K562 (cell line): ENCODE results near the gene ARHGEF4. TPM values are rescaled to one million over a fixed set of nuclear protein-coding genes. Genes with fewer than 3 reads are reported as not detected.

Experiments
- ATAC-seq: fragments of 200-7000 bp; cut with Tn5 transposase; 3 replicates; pipeline ENCODE4 v1.9.1; 2020; ENCODE audit warnings: moderate library complexity
- BruUV-seq: library from RNA; stranded (reverse); fragments of 400-500 nt; replicated peaks from 2 replicates; lab custom pipeline; 2021; lab: Mats Ljungman, UMichigan
- CTCF ChIA-PET: fragments of 300-600 bp; formaldehyde crosslinking; extraction: SDS; loops from one replicate; lab custom pipeline; 2021; ENCODE audit warnings: low intra/inter-chr PET ratio; lab: Yijun Ruan, JAX
- POLR2A ChIA-PET: fragments of 300-600, 350-650 bp; sonication (Branson Sonifier 250); formaldehyde crosslinking; extraction: SDS; loops from one replicate; lab custom pipeline; 2021; ENCODE audit warnings: antibody characterized with exemption, inconsistent platforms; lab: Yijun Ruan, JAX
- DNase-seq, 4 experiments: peaks; one replicate each; pipeline versions ENCODE4 v3.0.0 to v3.0.0-alpha.2; 2011 to 2018; ENCODE audit warnings: low spot score in 3 of 4, mixed read lengths in 3 of 4; ENCODE audit errors: extremely low read depth in 1 of 4
- FAIRE-seq: peaks from 2 replicates; lab custom pipeline; 2011; peaks lifted over from hg19 to GRCh38; lab: Jason Lieb, UNC
- H2AFZ ChIP-seq: 2 replicates; pipeline ENCODE4 v1.6.0; 2011; ENCODE audit warnings: low read depth, low read length, control low read depth, inconsistent platforms
- H3K27ac ChIP-seq: fragments of 200-600 bp; 3 replicates; pipeline ENCODE4 v1.8.0; 2011; ENCODE audit warnings: low read depth, mild to moderate bottlenecking, control low read depth, inconsistent platforms, low read length, moderate library complexity, mixed read lengths; ENCODE audit errors: extremely low read depth
- H3K27me3 ChIP-seq, 2 experiments: fragments of 300-600 bp in 1 of 2; 2 replicates in 1 of 2; 3 replicates in 1 of 2; pipeline versions ENCODE4 v1.6.0 to v1.8.0; 2011; ENCODE audit warnings: inconsistent platforms in 2 of 2, low read length in 2 of 2, mild to moderate bottlenecking in 1 of 2, mixed read lengths in 1 of 2, moderate library complexity in 1 of 2; ENCODE audit not compliant: control insufficient read depth in 2 of 2, insufficient read depth in 2 of 2
- H3K36me3 ChIP-seq: fragments of 300-600 bp; 3 replicates; pipeline ENCODE4 v1.8.0; 2011; ENCODE audit warnings: mild to moderate bottlenecking, low read length, inconsistent platforms; ENCODE audit not compliant: control insufficient read depth, insufficient read depth
- H3K4me1 ChIP-seq, 2 experiments: fragments of 200-600 bp in 1 of 2; replicated peaks in 1 of 2; 2 replicates in 1 of 2; 3 replicates in 1 of 2; pipeline versions ENCODE4 v1.5.1 to v1.8.0; 2011; ENCODE audit warnings: inconsistent platforms in 2 of 2, low read length in 2 of 2, mild to moderate bottlenecking in 1 of 2, mixed read lengths in 1 of 2, moderate library complexity in 1 of 2; ENCODE audit not compliant: control insufficient read depth in 2 of 2, insufficient read depth in 2 of 2
- H3K4me2 ChIP-seq: 2 replicates; pipeline ENCODE4 v1.6.1; 2011; ENCODE audit warnings: low read length, control low read depth, inconsistent platforms, mixed read lengths; ENCODE audit not compliant: insufficient read depth
- H3K4me3 ChIP-seq: fragments of 200-600 bp; sonication (generic), shearing (Covaris generic); 2 replicates; pipeline ENCODE4 v1.5.1; 2016; ENCODE audit warnings: control low read depth, inconsistent platforms
- H3K79me2 ChIP-seq: fragments of 200-600 bp; 3 replicates; pipeline ENCODE4 v1.8.0; 2011; ENCODE audit warnings: low read length, inconsistent platforms; ENCODE audit not compliant: control insufficient read depth, insufficient read depth
- H3K9ac ChIP-seq, 2 experiments: 2 replicates each; pipeline versions ENCODE4 v1.6.0 to v1.6.1; 2011; ENCODE audit warnings: low read depth in 2 of 2, low read length in 2 of 2, control low read depth in 1 of 2, inconsistent platforms in 1 of 2, mild to moderate bottlenecking in 1 of 2, mixed read lengths in 1 of 2; ENCODE audit not compliant: insufficient read depth in 1 of 2
- H3K9me1 ChIP-seq: one replicate; pipeline ENCODE4 v1.6.0; 2011; ENCODE audit warnings: inconsistent platforms, mild to moderate bottlenecking, low read length, moderate library complexity; ENCODE audit not compliant: control insufficient read depth, insufficient read depth
- H3K9me3 ChIP-seq: replicated peaks from 2 replicates; pipeline ENCODE4 v1.5.1; 2011; ENCODE audit warnings: low read depth, low read length, inconsistent platforms; ENCODE audit not compliant: control insufficient read depth, insufficient read depth
- H4K20me1 ChIP-seq: replicated peaks from 2 replicates; pipeline ENCODE4 v1.6.1; 2011; ENCODE audit warnings: low read length, inconsistent platforms, mixed read lengths; ENCODE audit not compliant: control insufficient read depth, insufficient read depth
- ARID4B ChIP-seq: sonication (generic); formaldehyde crosslinking; IDR thresholded peaks from 2 replicates; pipeline ENCODE4 v1.8.0; 2022; ENCODE audit warnings: mild to moderate bottlenecking, missing genetic modification reagents
- HDAC8 ChIP-seq: fragments of 450-650 bp; IDR thresholded peaks from 2 replicates; pipeline ENCODE4 v1.6.1; 2016; ENCODE audit warnings: mild to moderate bottlenecking, missing genetic modification characterization, moderate library complexity, missing compliant biosample characterization
- HMGN3 ChIP-seq: IDR thresholded peaks from 2 replicates; pipeline ENCODE4 v1.6.1; 2011; ENCODE audit warnings: borderline replicate concordance, low read depth, mild to moderate bottlenecking, mixed read lengths, low read length; ENCODE audit not compliant: insufficient read length; ENCODE audit errors: extremely low read depth
- HNRNPH1 ChIP-seq: fragments of 200-400 bp; formaldehyde crosslinking; optimal IDR thresholded peaks from 2 replicates; pipeline ENCODE3; 2017; ENCODE audit warnings: low read depth, mild to moderate bottlenecking, low read length, moderate library complexity
- HNRNPUL1 ChIP-seq: fragments of 200-400 bp; formaldehyde crosslinking; IDR thresholded peaks from 2 replicates; pipeline ENCODE4 v1.6.1; 2017; ENCODE audit warnings: low read length
- JUN ChIP-seq, 2 experiments: sonication (generic) in 1 of 2; formaldehyde crosslinking in 1 of 2; IDR thresholded peaks; 2 replicates each; pipeline versions ENCODE4 v1.6.1 to v1.8.0; 2012 to 2022; ENCODE audit warnings: borderline replicate concordance in 2 of 2, mild to moderate bottlenecking in 2 of 2, improper control_type of control experiment in 1 of 2, low read depth in 1 of 2, low read length in 1 of 2, missing genetic modification reagents in 1 of 2
- MEF2D ChIP-seq: conservative IDR thresholded peaks from 2 replicates; pipeline ENCODE4 v1.6.1; 2016; ENCODE audit warnings: low read depth, missing genetic modification characterization, missing compliant biosample characterization
- NR4A1 ChIP-seq, 2 experiments: fragments of 250-450 bp in 1 of 2; fragments of 450-650 bp in 1 of 2; sonication (Bioruptor Pico) in 1 of 2; IDR thresholded peaks; 2 replicates each; pipeline versions ENCODE4 v1.4.0 to v1.6.1; 2016 to 2020; ENCODE audit warnings: mild to moderate bottlenecking in 2 of 2, missing compliant biosample characterization in 1 of 2, missing genetic modification characterization in 1 of 2, moderate library complexity in 1 of 2
- SPI1 ChIP-seq: IDR thresholded peaks from 2 replicates; pipeline ENCODE4 v1.6.1; 2011; ENCODE audit warnings: low read depth, low read length, control low read depth, borderline replicate concordance
- STAT5B ChIP-seq: fragments of 250-450 bp; sonication (Bioruptor Pico); IDR thresholded peaks from 2 replicates; pipeline ENCODE4 v1.8.0; 2021; ENCODE audit warnings: mild to moderate bottlenecking, inconsistent platforms
- TCF15 ChIP-seq: fragments of 250-450 bp; sonication (Bioruptor Pico); IDR thresholded peaks from 2 replicates; pipeline ENCODE4 v1.8.0; 2022; ENCODE audit warnings: moderate library complexity, mild to moderate bottlenecking, inconsistent platforms
- ZFP36 ChIP-seq: fragments of 150-350 bp; IDR thresholded peaks from 2 replicates; pipeline ENCODE4 v1.6.1; 2018; ENCODE audit warnings: low read length, low read depth; ENCODE audit not compliant: partially characterized antibody
- ZNF124 ChIP-seq: sonication (generic); formaldehyde crosslinking; IDR thresholded peaks from 2 replicates; pipeline ENCODE4 v1.8.1; 2022; ENCODE audit warnings: missing genetic modification reagents
- ZNF143 ChIP-seq: sonication (generic); formaldehyde crosslinking; IDR thresholded peaks from 2 replicates; pipeline ENCODE4 v1.9.0; 2022; ENCODE audit warnings: mild to moderate bottlenecking, missing genetic modification reagents
- WGBS: fragments of 100-300 bp; shearing (Covaris generic); methylation state at CpG from one replicate; pipeline ENCODE4 v1.1.6; 2016; ENCODE audit warnings: low coverage, mixed read lengths; ENCODE audit not compliant: insufficient coverage; ENCODE audit errors: missing lambda C conversion rate; 5-methylcytosine and 5-hydroxymethylcytosine counted together
- in situ Hi-C: fragments of 300-500 bp; cut with MboI; formaldehyde crosslinking; loops from 4 replicates; pipeline ENCODE4 v1.15.0; 2018; ENCODE audit warnings: inconsistent platforms, mixed read lengths
- intact Hi-C: fragments of 100-400 bp; cut with micrococcal nuclease; formaldehyde crosslinking; loops from 2 replicates; pipeline ENCODE4 v1.14.2; 2022
- polyA plus RNA-seq, 8 experiments: library from polyadenylated mRNA; depleted of rRNA in 4 of 8; stranded (reverse) in 5 of 8; unstranded in 3 of 8; fragments of >200 nt; fragmentation: Nextera tagmentation in 2 of 8; fragmentation: Illumina TruSeq in 1 of 8; extraction: Ambion mirVana in 2 of 8; extraction: Trizol in 1 of 8; gene quantifications; 2 replicates each; pipeline versions ENCODE4 v1.2.1 to v1.2.3, GENCODE V29; 2011 to 2014; ENCODE audit warnings: inconsistent platforms in 1 of 8, missing spikeins in 1 of 8
- total RNA-seq, 7 experiments: library from RNA; depleted of rRNA in 6 of 7; stranded (reverse); fragments of >200 nt in 6 of 7; fragmentation: Illumina TruSeq in 2 of 7; extraction: Trizol in 2 of 7; gene quantifications; 2 replicates each; pipeline versions ENCODE4 v1.2.1 to v1.2.3, GENCODE V29; 2011 to 2021; ENCODE audit warnings: low replicate concordance in 1 of 7

ARHGEF4 gene
- total and polyA plus RNA-seq, 9 of the 15 experiments (the other 6 are each of a cell fraction or from before 2014, with no cell fraction given): not detected

GRCh38 chr2:131044075-131044756 is 207.5 kb downstream of the ARHGEF4 start:
- Histone ChIP-seq H3K4me3 (no peak overlapping the region), H3K4me2 (no peak overlapping the region), H3K27ac (no peak overlapping the region), H3K9me3 (no peaks in the 10 kb centered on the region), H4K20me1 (peaks cover 11% of the 10 kb centered on the region), H3K4me1 (peaks cover 0 to 18% of the 10 kb centered on the region in 2 experiments; a peak in 1 of 5 replicates), H3K9me1 (peaks cover 4% of the 10 kb centered on the region), H3K27me3 (no peaks in the 10 kb centered on the region), H3K79me2 (no peaks in the 10 kb centered on the region), H2AFZ (no peak overlapping the region), H3K9ac (no peak overlapping the region), H3K36me3 (peaks cover 27% of the 10 kb centered on the region; the same call in 2 of the 3 replicates)
- CTCF ChIA-PET: no interaction called here
- ATAC-seq (no peak), FAIRE-seq (no peak), DNase-seq (no peak)
- 71% methylated on average over 24 of the region's 24 CpGs for WGBS
- intact Hi-C loops (no loop called here), in situ Hi-C loops (no loop called here)
- BruUV-seq: no TSS peak
- POLR2A ChIA-PET: no interaction called here
- TF ChIP-seq JUN (IDR thresholded peaks at IDR 0.05; ENCODE audit: borderline replicate concordance, low read depth, low read length): no peak
- no peak for TF ChIP-seq JUN (CRISPR knock-in tag; IDR thresholded peaks at IDR 0.05; ENCODE audit: borderline replicate concordance)
- TF ChIP-seq ARID4B (CRISPR knock-in tag): no peak
- no peak for TF ChIP-seq NR4A1 (CRISPR knock-in tag; IDR thresholded peaks at IDR 0.05)
- no peak for TF ChIP-seq NR4A1 (tag; IDR thresholded peaks at IDR 0.05)
- TF ChIP-seq SPI1: no peak
- TF ChIP-seq STAT5B (CRISPR knock-in tag): no peak
- no peak for TF ChIP-seq HNRNPUL1
- TF ChIP-seq TCF15: no peak
- TF ChIP-seq HNRNPH1: no peak
- no peak for TF ChIP-seq ZNF143
- no peak for TF ChIP-seq MEF2D (tag)
- TF ChIP-seq ZNF124 (CRISPR knock-in tag): no peak
- TF ChIP-seq ZFP36: no peak
- TF ChIP-seq HMGN3: no peak
- no peak for TF ChIP-seq HDAC8 (tag)
